Ecto neural progenitor cell (in vitro differentiated cells): ENCODE measurements around the gene VPS11.
A peak's percentile ranks its signal among the peaks of the same experiment; 100 is the strongest.
"Not testable (repeated sequence)": the region's sequence is repeated elsewhere in the genome, so short reads cannot be mapped to it uniquely, and the experiment has no call there.

ENCODE experiments used
- DNase-seq: peaks from one replicate; pipeline ENCODE4 v3.0.0-alpha.2; 2018; ENCODE audit warnings: low spot score

VPS11 gene

GRCh38 chr11:119038884-119039283 lies 28.7 kb upstream of the VPS11 start:
- DNase-seq: no peak

- not testable (repeated sequence) for DNase-seq
Measured at GRCh38 chr11:119039471-119039870, 28.1 kb upstream of the VPS11 start.

- no peak for DNase-seq
Measured at GRCh38 chr11:119041821-119042514, 25.6 kb upstream of the VPS11 start.

- no peak for DNase-seq
Measured at GRCh38 chr11:119042927-119043326, 24.7 kb upstream of the VPS11 start.

GRCh38 chr11:119044708-119045107 lies 22.9 kb upstream of the VPS11 start:
- DNase-seq: no peak

- DNase-seq: no peak
Measured at GRCh38 chr11:119046489-119046888, 21.1 kb upstream of the VPS11 start.

GRCh38 chr11:119047205-119047604 lies 20.4 kb upstream of the VPS11 start:
- DNase-seq: no peak

GRCh38 chr11:119048644-119049043 lies 19.0 kb upstream of the VPS11 start:
- DNase-seq: no peak

- no peak for DNase-seq
Measured at GRCh38 chr11:119049081-119049480, 18.5 kb upstream of the VPS11 start.

GRCh38 chr11:119051440-119052162 lies 16.0 kb upstream of the VPS11 start:
- DNase-seq: no peak

- no peak for DNase-seq
Measured at GRCh38 chr11:119052163-119052814, 15.3 kb upstream of the VPS11 start.

GRCh38 chr11:119054418-119054817 lies 13.2 kb upstream of the VPS11 start:
- no peak for DNase-seq

GRCh38 chr11:119055901-119056300 lies 11.7 kb upstream of the VPS11 start:
- DNase-seq: no peak

- no peak for DNase-seq
Measured at GRCh38 chr11:119056421-119056999, 11.1 kb upstream of the VPS11 start.

- DNase-seq: peak; percentile 99
Measured at GRCh38 chr11:119057000-119057769, 10.4 kb upstream of the VPS11 start, which contains the start of gene HYOU1. Gene HYOU1 (minus strand): TSS chr11:119057205. CDS start chr11:119056160, 1,045 bp downstream.

GRCh38 chr11:119059128-119059527 lies 8.5 kb upstream of the VPS11 start:
- DNase-seq: not testable (repeated sequence)

- DNase-seq: no peak
Measured at GRCh38 chr11:119061256-119061655, 6.4 kb upstream of the VPS11 start.

- no peak for DNase-seq
Measured at GRCh38 chr11:119062779-119063178, 4.8 kb upstream of the VPS11 start.

- DNase-seq: no peak
Measured at GRCh38 chr11:119065369-119065768, 2.2 kb upstream of the VPS11 start.

GRCh38 chr11:119077839-119078238 lies 10.2 kb downstream of the VPS11 start:
- no peak for DNase-seq

GRCh38 chr11:119078675-119079420 lies 11.2 kb downstream of the VPS11 start:
- no peak for DNase-seq
